ENCODE data around the gene SMAD6. TPM values are rescaled to one million over a fixed set of nuclear protein-coding genes. Genes with fewer than 3 reads are reported as not detected.
A peak's percentile ranks its signal among the peaks of the same experiment; 100 is the strongest.

SMAD6 gene
- total and polyA plus RNA-seq, 9 of the 15 experiments (the other 6 are each of a cell fraction or from before 2014, with no cell fraction given): 0.10 to 15.5 (median 3.7) TPM

- TF ChIP-seq HDAC2 (IDR thresholded peaks at IDR 0.05) (peak; percentile 16; the same call in 1 of the 2 replicates), PURB (CRISPR knock-in tag; IDR thresholded peaks at IDR 0.05; ENCODE audit: low read depth) (no peak), ZNF124 (CRISPR knock-in tag; IDR thresholded peaks at IDR 0.05) (no peak), XRCC5 (IDR thresholded peaks at IDR 0.05; ENCODE audit: low read depth, low read length) (no peak), FOXA3 (CRISPR knock-in tag; conservative IDR thresholded peaks at IDR 0.05 in 1 of 2, IDR thresholded peaks at IDR 0.05 in 1 of 2) (peak; percentile 14 to 84; a peak in 2 of 4 replicates), ID3 (CRISPR knock-in tag; IDR thresholded peaks at IDR 0.05) (no peak), ID3 (tag; IDR thresholded peaks at IDR 0.05) (0 out of 2 replicates have a peak, but pooled peaks have one; percentile 36), NCOA4 (IDR thresholded peaks at IDR 0.05; ENCODE audit: partially characterized antibody) (no peak), ARID1B (IDR thresholded peaks at IDR 0.05) (peak; percentile 43), NCOR1 (IDR thresholded peaks at IDR 0.05) (peak; percentile 45; the same call in 1 of the 2 replicates), TFAM (CRISPR knock-in tag; conservative IDR thresholded peaks at IDR 0.05) (no peak), CBFA2T2 (conservative IDR thresholded peaks at IDR 0.05) (0 out of 2 replicates have a peak, but pooled peaks have one; percentile 31), ZNF384 (IDR thresholded peaks at IDR 0.05; ENCODE audit: low read depth, low read length) (no peak), DPF2 (IDR thresholded peaks at IDR 0.05) (peak; percentile 54), TCF3 (CRISPR knock-in tag; IDR thresholded peaks at IDR 0.05) (peak; percentile 22; the same call in 1 of the 2 replicates)
Observed at GRCh38 chr15:66723826-66724731, 22.0 kb downstream of the SMAD6 start (continued).

All from K562 (cell line).